Measurements from ENCODE around the gene DENND2C. TPM values are rescaled to one million over a fixed set of nuclear protein-coding genes. Genes with fewer than 3 reads are reported as not detected.

Gene DENND2C
- polyA plus RNA-seq, 1 donor from 2014 or later = 0.26 TPM

GRCh38 chr1:114594046-114594445, 75.8 kb downstream of the DENND2C start:
- H3K79me2 ChIP-seq (replicated peaks; ENCODE audit: insufficient read depth, low read length) = no peaks in the 10 kb centered on the region
- H3K36me3 ChIP-seq (ENCODE audit: insufficient read depth, low read length) = no peaks in the 10 kb centered on the region
- no peaks in the 10 kb centered on the region for H3F3A ChIP-seq (ENCODE audit: insufficient read depth, low read length, poor library complexity, severe bottlenecking)
- H3K9me2 ChIP-seq (ENCODE audit: insufficient read depth, low read length) = no peaks in the 10 kb centered on the region
- H3K4me2 ChIP-seq (ENCODE audit: low read length) = no peak overlapping the region
- TF ChIP-seq REST (IDR thresholded peaks at IDR 0.05; ENCODE audit: borderline replicate concordance) (no peak), SMC3 (conservative IDR thresholded peaks at IDR 0.05; ENCODE audit: poor library complexity) (no peak), EP300 (conservative IDR thresholded peaks at IDR 0.05; ENCODE audit: poor library complexity, severe bottlenecking) (no peak), POLR2AphosphoS5 (IDR thresholded peaks at IDR 0.05) (no peak), EZH2 (IDR thresholded peaks at IDR 0.05; ENCODE audit: borderline replicate concordance, insufficient read depth, low read length, poor library complexity, severe bottlenecking) (no peak), CTCF (IDR thresholded peaks at IDR 0.05; ENCODE audit: poor library complexity, severe bottlenecking) (no peak), TAF1 (IDR thresholded peaks at IDR 0.05; ENCODE audit: low read depth) (no peak), RAD21 (conservative IDR thresholded peaks at IDR 0.05) (no peak), MXI1 (conservative IDR thresholded peaks at IDR 0.05; ENCODE audit: poor library complexity, severe bottlenecking) (no peak)
- H3K27me3 ChIP-seq (ENCODE audit: insufficient read depth, low read depth, low read length) = no peaks in the 10 kb centered on the region
- no peak overlapping the region for H3K4me3 ChIP-seq (ENCODE audit: low read length)
- H2AFZ ChIP-seq (ENCODE audit: low read depth, low read length) = no peak overlapping the region
- H4K20me1 ChIP-seq (ENCODE audit: insufficient read depth) = no peaks in the 10 kb centered on the region
- no peak overlapping the region for H3K9ac ChIP-seq (ENCODE audit: low read length)
- no peaks in the 10 kb centered on the region for H3K9me3 ChIP-seq (ENCODE audit: low read length)
- no peak overlapping the region for H3K27ac ChIP-seq (ENCODE audit: low read length)

GRCh38 chr1:114589122-114589521, 80.7 kb downstream of the DENND2C start:
- no peak for TF ChIP-seq RAD21 (conservative IDR thresholded peaks at IDR 0.05)
- no peak for TF ChIP-seq MXI1 (conservative IDR thresholded peaks at IDR 0.05; ENCODE audit: poor library complexity, severe bottlenecking)
- no peak for TF ChIP-seq POLR2AphosphoS5 (IDR thresholded peaks at IDR 0.05)
- TF ChIP-seq CTCF (IDR thresholded peaks at IDR 0.05; ENCODE audit: poor library complexity, severe bottlenecking) = no peak
- TF ChIP-seq EZH2 (IDR thresholded peaks at IDR 0.05; ENCODE audit: borderline replicate concordance, insufficient read depth, low read length, poor library complexity, severe bottlenecking) = no peak
- H3K36me3 ChIP-seq (ENCODE audit: insufficient read depth, low read length) = no peaks in the 10 kb centered on the region

More at GRCh38 chr1:114589122-114589521, 80.7 kb downstream of the DENND2C start:
- no peak overlapping the region for H3K9ac ChIP-seq (ENCODE audit: low read length)
- H4K20me1 ChIP-seq (ENCODE audit: insufficient read depth) = no peaks in the 10 kb centered on the region
- no peaks in the 10 kb centered on the region for H3K9me3 ChIP-seq (ENCODE audit: low read length)
- H3F3A ChIP-seq (ENCODE audit: insufficient read depth, low read length, poor library complexity, severe bottlenecking) = no peaks in the 10 kb centered on the region
- H3K4me3 ChIP-seq (ENCODE audit: low read length) = no peak overlapping the region
- no peaks in the 10 kb centered on the region for H3K9me2 ChIP-seq (ENCODE audit: insufficient read depth, low read length)
- no peak overlapping the region for H2AFZ ChIP-seq (ENCODE audit: low read depth, low read length)
- H3K79me2 ChIP-seq (replicated peaks; ENCODE audit: insufficient read depth, low read length) = no peaks in the 10 kb centered on the region
- no peak overlapping the region for H3K27ac ChIP-seq (ENCODE audit: low read length)
- H3K27me3 ChIP-seq (ENCODE audit: insufficient read depth, low read depth, low read length) = no peaks in the 10 kb centered on the region
- H3K4me2 ChIP-seq (ENCODE audit: low read length) = no peak overlapping the region
